Mononuclear cell (primary cell): Measurements from ENCODE around the gene PGLYRP2. TPM values are rescaled to one million over a fixed set of nuclear protein-coding genes. Genes with fewer than 3 reads are reported as not detected.
A peak's percentile ranks its signal among the peaks of the same experiment; 100 is the strongest.
"Not testable (repeated sequence)": the region's sequence is repeated elsewhere in the genome, so short reads cannot be mapped to it uniquely, and the experiment has no call there.

Experiments
- H3K27me3 ChIP-seq: 2 replicates; pipeline ENCODE4 v1.6.0; 2011; ENCODE audit warnings: low read length, control low read depth; ENCODE audit not compliant: insufficient read depth
- H3K4me1 ChIP-seq: 2 replicates; pipeline ENCODE4 v1.5.1; 2011; ENCODE audit warnings: mild to moderate bottlenecking, low read length, control low read depth; ENCODE audit not compliant: insufficient read depth
- H3K4me3 ChIP-seq: 2 replicates; pipeline ENCODE4 v1.5.1; 2011; ENCODE audit warnings: mild to moderate bottlenecking, low read length, moderate library complexity
- H3K9me3 ChIP-seq: 2 replicates; pipeline ENCODE4 v1.5.1; 2011; ENCODE audit warnings: low read depth, mild to moderate bottlenecking, control low read depth, low read length
- total RNA-seq: library from RNA; depleted of rRNA; stranded (reverse); fragments of >200 nt; gene quantifications from one replicate; pipeline ENCODE4 v1.2.3, GENCODE V29; 2012

The PGLYRP2 gene
- total RNA-seq, 1 donor, result not detected

DNA sequence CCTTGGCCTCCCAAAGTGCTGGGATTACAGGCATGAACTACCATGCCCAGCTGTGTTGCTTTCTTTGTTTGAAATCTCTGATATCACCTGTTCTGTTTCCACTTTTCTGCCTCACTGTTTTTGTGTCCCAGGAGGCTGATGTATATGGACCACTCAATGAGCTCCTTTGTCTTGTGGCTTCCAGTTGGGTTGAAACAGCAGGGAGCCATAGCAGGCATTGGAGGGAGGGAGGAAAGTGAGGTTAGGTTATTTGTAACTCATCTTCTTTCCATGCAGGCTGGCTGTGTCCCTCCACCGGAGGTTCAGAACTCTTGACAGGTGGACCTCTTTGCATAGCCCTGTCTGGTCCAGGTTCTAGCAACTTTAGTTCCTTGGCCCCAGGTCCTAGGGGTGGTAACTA lies 23.0 kb upstream of the PGLYRP2 start:
- Histone ChIP-seq H3K4me1 (no peaks in the 10 kb centered on the region), H3K27me3 (peaks cover 2% of the 10 kb centered on the region), H3K4me3 (no peak overlapping the region), H3K9me3 (no peaks in the 10 kb centered on the region)

DNA sequence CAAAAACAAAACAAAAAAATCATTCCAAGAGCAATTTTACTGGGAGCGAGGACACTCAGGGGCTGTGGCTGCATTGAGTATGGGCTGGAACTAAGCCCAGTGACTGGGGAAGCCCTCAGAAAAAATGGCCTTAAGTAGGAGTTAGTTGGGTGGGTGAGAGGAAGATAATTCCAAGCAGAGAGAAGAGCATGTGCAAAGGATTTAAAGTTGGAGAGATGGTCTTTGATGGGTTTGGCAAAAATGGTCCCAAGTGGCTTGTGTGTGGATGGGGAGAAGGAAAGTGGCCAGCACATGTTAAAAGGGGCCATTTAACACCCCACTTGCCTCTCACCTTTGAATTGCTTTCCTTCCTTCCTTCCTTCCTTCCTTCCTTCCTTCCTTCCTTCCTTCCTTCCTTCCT lies 22.3 kb upstream of the PGLYRP2 start:
- no peaks in the 10 kb centered on the region for H3K4me1 ChIP-seq
- no peaks in the 10 kb centered on the region for H3K9me3 ChIP-seq
- no peaks in the 10 kb centered on the region for H3K27me3 ChIP-seq
- H3K4me3 ChIP-seq, result no peak overlapping the region

DNA sequence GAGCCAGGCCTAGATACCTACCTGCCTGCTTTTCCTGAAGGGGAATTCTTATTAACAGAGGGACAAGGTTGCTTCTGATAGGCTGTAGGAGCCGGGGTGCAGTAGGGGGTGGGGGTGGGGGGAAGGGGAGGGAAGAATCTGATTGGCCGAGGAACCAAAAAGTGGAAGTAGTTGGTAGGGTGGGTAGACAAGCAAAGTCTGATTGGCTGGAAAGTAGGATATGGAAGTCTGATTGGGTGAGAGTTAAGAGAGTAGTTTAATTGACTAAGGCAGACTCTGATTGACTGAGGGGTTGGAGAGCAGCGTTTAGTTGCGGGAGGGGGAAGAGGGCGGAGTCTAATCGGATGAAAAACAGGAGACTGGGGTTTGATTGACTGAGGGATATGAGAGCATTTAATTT lies 19.6 kb upstream of the PGLYRP2 start:
- Histone ChIP-seq H3K27me3 (no peaks in the 10 kb centered on the region), H3K9me3 (no peaks in the 10 kb centered on the region), H3K4me3 (no peak overlapping the region), H3K4me1 (no peaks in the 10 kb centered on the region)

DNA sequence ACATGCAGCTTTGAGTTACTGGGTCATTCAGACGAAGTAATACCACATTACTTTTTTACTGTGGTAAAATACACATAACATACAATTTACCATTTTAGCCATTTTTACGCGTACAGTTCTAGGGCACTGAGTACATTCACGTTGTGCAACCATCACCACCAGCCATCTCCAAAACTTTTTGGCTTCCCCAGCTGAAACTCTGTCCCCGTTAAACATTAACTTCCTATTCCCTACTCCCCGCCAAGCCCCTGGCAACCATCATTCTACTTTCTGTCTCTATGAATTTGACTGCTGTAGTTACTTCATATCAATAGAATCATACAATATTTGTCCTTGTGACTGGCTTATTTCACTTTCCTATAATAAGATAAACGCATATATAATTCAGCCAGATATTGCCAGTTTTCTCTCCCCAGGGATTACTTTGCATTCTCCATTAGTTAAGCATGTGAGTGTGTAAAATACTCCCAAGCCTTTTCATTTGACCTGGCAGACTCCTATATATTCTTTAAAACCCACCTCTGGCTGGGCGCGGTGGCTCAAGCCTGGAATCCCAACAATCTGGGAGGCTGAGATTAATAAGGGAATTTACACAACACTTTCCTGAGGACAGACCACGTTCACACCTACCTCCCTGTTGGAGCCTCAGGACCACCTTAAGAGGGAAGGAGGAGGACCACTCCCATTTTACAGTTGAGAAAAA lies 19.0 kb upstream of the PGLYRP2 start:
- Histone ChIP-seq H3K27me3 (no peaks in the 10 kb centered on the region), H3K9me3 (no peaks in the 10 kb centered on the region), H3K4me3 (no peak overlapping the region), H3K4me1 (no peaks in the 10 kb centered on the region)

DNA sequence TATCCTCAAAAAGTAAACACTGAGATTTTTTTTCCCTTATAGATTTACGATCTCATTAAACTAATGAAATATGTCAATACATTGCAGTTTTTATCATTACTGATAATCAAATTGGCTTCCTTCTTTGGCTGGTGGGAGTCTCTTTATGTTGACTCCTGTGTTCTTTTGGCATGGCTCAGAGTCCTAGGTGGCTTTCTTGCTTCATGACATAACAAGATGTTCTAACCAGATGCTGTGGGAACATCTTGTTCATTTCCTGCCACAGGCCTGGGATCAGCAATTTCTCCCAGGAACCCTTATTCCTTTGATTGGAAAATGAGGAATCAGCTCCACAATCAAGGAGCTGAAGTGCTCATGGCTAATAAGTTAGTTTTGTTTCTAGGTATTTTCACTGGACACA lies 15.8 kb upstream of the PGLYRP2 start:
- no peaks in the 10 kb centered on the region for H3K4me1 ChIP-seq
- H3K9me3 ChIP-seq, result no peaks in the 10 kb centered on the region
- no peak overlapping the region for H3K4me3 ChIP-seq
- no peaks in the 10 kb centered on the region for H3K27me3 ChIP-seq

DNA sequence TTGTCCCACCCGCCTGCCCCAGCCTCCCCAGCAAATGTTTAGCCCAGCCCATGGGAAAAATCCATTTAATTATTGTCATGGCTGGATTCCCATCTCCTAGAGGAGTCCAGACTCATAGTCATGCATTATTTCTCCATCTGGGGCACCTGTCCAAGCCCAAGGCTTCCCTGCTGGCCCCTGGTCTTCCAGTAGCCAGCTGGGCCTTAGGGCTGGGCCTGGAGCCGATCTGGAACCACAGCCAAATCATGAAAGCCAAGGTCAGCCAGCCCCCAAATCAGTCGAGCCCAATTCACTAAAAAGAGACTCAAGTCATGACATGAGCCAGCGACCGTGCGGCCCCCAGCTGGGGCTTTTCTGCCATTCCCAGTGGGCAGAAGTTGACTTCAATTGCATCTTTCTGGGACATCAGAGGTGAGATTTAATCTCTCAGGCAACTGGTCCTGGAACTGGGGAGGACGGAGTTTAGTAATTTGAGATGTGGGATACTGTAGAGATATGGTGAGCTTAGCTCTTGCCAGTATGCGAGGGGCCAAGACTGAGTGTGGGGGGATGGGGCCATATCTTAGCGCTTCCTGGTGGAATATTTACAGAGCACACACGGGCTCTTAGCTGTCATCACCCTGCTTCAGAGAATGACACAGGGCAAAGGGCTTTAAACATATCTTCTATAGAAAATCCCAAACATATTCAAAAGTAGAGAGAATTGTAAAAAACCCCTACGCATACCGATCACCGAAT lies 9.4 kb upstream of the PGLYRP2 start:
- no peaks in the 10 kb centered on the region for H3K9me3 ChIP-seq
- H3K4me1 ChIP-seq, result no peaks in the 10 kb centered on the region
- H3K4me3 ChIP-seq, result no peak overlapping the region
- H3K27me3 ChIP-seq, result no peaks in the 10 kb centered on the region

DNA sequence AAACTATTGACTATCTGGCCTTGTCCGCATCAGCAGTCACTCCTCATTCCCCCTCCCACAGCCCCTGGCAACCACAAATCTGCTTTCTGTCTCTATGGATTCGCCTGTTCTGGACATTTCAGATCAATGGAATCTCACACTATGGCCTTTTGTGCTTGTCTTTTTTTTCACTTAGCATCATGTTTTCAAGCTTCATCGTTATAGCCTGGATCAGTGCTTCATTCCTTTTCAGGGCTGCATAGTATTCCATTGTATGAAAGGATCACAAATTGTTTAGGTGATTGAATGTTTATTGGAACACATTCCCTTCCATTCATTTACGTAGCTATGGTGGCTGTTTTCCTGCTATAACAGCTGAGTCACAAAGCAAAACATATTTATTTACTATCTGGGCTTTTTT lies 7.7 kb upstream of the PGLYRP2 start:
- H3K4me3 ChIP-seq, result no peak overlapping the region
- no peaks in the 10 kb centered on the region for H3K4me1 ChIP-seq
- no peaks in the 10 kb centered on the region for H3K9me3 ChIP-seq
- no peaks in the 10 kb centered on the region for H3K27me3 ChIP-seq

DNA sequence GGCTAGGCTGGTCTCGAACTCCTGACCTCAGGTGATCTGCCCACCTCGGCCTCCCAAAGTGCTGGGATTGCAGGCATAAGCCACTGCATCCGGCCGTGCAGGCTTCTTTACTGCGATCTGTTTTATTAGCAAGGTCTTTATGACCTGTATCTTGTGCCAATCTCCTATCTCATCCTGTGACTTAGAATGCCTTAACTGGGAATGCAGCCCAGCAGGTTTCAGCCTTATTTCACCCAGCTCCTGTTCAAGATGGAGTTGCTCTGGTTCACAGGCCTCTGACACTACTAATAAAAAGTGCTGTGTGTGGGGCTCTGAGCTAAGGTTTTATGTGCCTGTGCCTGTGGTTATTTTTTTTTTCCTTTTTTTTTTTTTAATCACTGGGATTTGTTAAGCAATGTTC lies 6.5 kb upstream of the PGLYRP2 start:
- not testable (repeated sequence) for H3K27me3 ChIP-seq, H3K4me3 ChIP-seq, H3K9me3 ChIP-seq, H3K4me1 ChIP-seq

DNA sequence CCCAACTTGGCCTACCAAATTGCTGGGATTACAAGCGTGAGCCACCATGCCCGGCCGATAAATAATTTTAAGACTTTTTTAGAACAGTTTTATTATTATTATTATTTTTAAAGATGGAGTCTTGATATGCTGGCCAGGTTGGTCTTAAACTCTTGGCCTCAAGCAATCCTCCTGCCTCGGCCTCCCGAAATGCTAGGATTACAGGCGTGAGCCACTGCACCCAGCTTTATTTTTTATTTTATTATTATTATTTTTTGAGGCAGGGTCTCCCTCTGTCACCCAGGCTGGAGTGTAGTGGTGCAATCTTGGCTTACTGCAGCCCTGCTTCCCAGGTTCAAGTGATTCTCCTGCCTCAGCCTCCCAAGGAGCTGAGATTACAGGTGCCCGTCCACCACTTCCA lies 1.7 kb upstream of the PGLYRP2 start:
- not testable (repeated sequence) for H3K9me3 ChIP-seq, H3K4me3 ChIP-seq, H3K27me3 ChIP-seq, H3K4me1 ChIP-seq

DNA sequence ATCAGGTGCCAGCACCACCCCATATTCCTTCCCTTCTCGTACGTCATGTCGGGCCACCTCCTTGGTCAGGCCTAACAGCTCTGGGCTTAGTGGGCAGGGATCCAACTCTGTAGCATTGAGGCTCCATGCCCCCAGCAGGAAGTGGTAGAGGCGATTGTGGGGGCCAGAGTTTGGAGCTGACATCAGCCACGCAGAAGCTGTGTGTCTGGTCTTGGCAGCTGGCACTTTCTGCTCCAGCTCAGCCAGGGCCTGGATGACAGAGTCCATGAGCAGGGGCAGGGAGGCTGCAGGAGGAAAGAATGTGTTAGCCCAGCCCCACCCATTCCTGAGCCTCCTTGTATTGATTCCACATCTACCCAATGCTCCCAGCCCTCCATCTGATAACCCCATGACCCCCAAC lies 3.0 kb downstream of the PGLYRP2 start:
- no peaks in the 10 kb centered on the region for H3K9me3 ChIP-seq
- H3K4me1 ChIP-seq, result peaks cover 6% of the 10 kb centered on the region
- H3K4me3 ChIP-seq, result no peak overlapping the region
- H3K27me3 ChIP-seq, result no peaks in the 10 kb centered on the region

DNA sequence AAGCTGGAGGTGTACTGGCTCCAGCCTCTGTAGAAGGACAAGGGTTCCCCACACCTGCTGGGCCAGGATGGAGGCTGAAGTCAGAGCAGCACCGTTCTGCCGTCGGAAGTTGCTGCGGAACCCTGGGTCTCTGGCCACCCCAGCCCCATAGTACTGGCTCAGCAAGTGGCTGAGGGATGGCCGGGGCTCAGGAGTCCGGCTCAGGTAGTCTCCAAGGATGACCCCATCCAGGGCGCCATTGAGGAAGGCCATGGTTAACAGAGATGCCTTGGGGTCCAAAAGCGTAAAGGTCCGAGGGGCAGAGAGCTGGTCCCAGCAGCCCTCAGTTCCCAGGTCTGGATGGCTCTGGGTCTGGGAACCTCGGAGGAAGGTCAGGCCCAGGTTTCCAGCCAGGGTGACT lies 3.7 kb downstream of the PGLYRP2 start:
- H3K27me3 ChIP-seq, result no peaks in the 10 kb centered on the region
- no peaks in the 10 kb centered on the region for H3K9me3 ChIP-seq
- no peak overlapping the region for H3K4me3 ChIP-seq
- H3K4me1 ChIP-seq, result peaks cover 6% of the 10 kb centered on the region

DNA sequence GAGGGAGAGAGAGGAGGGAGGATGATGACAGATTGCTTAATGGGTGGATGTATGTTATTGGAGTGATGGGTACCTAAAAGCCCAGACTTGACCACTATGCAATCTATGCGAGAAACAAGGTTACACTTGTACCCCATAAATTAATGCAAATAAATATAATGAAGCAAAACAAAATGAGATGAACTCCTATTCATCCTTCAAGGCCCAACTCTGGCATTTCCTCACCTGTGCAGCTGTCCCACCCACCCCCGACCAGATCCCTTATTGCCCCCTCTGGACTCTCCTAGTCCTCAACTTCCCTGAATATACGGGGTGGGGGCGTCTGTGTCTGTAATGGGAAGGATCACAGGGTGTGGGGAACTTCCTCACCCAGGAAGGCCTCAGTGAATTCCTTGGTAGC lies 4.1 kb downstream of the PGLYRP2 start:
- no peak overlapping the region for H3K4me3 ChIP-seq
- H3K9me3 ChIP-seq, result no peaks in the 10 kb centered on the region
- no peaks in the 10 kb centered on the region for H3K27me3 ChIP-seq
- H3K4me1 ChIP-seq, result peaks cover 6% of the 10 kb centered on the region

DNA sequence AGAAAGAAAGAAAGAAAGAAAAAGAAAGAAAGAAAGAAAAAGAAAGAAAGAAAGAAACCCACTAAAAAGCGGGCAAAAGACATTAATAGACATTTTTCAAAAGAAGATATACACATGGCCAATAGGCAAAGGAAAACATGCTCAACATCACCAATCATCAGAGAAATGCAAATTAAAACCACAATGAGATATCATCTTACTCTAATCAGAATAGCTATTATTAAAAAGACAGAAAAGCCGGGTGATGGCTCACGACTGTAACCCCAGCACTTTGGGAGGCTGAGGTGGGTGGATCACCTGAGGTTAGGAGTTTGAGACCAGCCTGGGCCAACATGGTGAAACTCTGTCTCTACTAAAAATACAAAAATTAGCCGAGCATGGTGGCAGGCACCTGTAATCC lies 5.5 kb downstream of the PGLYRP2 start:
- H3K9me3 ChIP-seq, H3K4me3 ChIP-seq, H3K27me3 ChIP-seq: not testable (repeated sequence)
- peaks cover 20% of the 10 kb centered on the region for H3K4me1 ChIP-seq

DNA sequence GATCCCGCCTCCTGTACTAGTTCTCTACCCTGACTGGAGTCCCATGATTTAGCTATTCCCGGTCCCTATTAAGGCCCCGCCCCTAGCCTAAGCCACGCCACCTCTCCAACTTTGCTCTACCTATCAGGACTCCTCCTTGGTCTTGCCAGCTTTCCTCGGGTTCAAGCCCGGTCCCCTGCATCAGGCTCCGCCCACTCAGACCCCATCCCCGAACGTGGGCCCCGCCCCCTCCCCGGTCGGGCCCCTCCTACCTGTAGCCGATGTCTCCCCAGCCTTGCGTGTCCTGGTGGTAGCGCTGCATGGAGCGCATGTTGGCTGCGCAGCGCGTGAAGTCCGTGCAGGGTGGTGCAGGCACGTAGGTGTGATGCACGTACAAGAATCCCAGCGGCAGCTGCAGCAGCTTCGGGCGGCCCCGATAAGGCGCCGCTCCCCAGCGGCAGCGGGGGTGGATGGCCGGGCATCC lies 7.6 kb downstream of the PGLYRP2 start:
- peaks cover 34% of the 10 kb centered on the region for H3K4me1 ChIP-seq
- H3K4me3 ChIP-seq, result no peak overlapping the region
- H3K27me3 ChIP-seq, result no peaks in the 10 kb centered on the region
- H3K9me3 ChIP-seq, result no peaks in the 10 kb centered on the region

DNA sequence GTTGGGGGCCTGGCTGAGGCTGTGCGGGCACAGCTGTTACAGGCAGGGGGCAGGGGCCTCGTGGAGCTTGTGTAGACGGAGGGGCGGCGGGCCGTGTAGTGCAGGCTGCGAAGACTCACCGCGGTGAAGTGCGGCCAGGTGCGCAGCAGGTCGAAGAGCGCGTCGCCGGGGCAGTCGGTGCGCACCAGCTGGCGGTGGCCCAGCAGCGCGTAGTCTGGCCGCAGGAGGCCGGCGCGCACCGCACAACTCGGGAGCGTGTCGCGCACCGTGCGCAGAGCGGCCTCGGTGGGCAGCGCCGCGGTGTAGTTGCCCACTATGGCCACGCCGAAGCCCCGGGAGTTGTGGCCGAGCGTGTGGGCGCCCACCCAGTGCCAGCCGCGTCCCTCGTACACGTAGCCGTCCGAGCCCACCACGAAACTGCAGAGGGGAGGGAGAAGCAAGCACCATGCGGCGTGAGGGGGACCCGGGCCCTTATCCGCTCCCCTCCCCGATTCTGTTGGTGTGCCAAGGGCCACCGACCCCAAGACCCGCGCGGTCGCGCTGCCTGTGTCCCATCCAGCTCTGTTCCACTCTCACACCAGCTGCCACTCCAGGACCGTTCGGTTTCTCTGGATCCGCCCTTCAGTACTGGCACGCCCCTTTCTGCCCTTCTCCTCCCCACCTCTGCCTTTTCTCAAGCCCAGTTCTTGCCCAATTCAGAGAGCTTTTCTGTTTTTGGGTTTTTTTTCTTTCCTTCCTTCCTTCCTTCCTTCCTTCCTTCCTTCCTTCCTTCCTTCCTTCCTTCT lies 9.6 kb downstream of the PGLYRP2 start:
- peaks cover 51% of the 10 kb centered on the region for H3K4me1 ChIP-seq
- H3K9me3 ChIP-seq, result no peaks in the 10 kb centered on the region
- no peaks in the 10 kb centered on the region for H3K27me3 ChIP-seq
- H3K4me3 ChIP-seq, result peak overlapping the region; percentile 30
